Measurements from ENCODE around the gene ADGRL3.
"Not testable (repeated sequence)": the region's sequence is repeated elsewhere in the genome, so short reads cannot be mapped to it uniquely, and the experiment has no call there.

ADGRL3 gene

DNA sequence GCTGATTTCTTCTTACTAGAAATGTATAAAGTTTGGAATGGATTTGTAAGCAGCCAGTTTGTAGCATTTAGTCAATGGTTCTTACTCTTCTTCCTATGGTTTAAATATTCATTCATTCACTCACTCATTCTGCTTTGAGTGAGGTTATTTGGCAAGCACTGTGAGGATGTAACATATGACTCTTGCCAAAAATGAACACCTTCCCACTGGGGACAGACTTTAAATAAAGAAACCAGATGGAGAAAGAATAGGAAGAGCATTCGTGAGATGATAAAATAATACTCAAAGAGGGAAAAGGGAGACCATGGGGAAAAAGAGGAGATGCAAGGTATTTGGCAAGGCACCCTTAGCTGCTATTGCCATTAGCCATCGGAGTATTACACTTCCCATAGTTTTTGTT, 586.1 kb downstream of the ADGRL3 start:
- no peak for DNase-seq

DNA sequence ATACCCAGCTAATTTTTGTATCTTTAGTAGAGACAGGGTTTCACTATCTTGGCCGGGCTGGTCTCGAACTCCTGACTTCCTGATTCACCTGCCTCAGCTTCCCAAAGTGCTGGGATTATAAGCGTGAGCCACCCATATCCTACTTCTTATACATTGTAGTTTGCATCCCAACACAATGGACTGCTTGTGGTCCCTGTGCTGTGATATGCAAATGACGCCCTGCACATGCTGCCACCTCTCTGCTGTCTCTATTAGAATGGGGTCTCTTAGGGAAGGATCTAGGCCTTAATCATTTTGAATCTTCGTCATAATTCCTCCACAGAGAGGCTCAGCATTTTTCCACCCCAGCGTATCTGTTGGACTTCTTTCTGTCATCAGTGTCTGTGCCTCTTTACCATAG, 595.9 kb downstream of the ADGRL3 start:
- no peak for DNase-seq

DNA sequence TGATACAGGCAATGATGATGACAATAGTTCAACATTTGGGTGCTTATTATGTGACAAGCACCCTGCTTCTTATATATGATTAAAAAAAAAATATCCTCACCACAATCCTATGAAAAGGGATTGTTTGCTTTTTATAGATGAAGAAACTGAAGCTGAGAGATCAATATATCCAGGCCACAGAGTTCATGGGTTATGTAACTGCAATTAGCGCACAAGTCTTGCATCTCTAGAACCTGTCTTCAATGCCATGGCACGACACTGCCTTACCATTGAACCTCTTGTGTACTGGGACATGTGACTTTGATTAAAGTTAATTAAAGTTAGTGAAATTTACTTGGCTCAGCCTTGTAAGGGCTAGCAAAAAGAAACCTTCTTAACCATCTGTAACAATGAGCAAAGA, 599.7 kb downstream of the ADGRL3 start:
- DNase-seq, result no peak

DNA sequence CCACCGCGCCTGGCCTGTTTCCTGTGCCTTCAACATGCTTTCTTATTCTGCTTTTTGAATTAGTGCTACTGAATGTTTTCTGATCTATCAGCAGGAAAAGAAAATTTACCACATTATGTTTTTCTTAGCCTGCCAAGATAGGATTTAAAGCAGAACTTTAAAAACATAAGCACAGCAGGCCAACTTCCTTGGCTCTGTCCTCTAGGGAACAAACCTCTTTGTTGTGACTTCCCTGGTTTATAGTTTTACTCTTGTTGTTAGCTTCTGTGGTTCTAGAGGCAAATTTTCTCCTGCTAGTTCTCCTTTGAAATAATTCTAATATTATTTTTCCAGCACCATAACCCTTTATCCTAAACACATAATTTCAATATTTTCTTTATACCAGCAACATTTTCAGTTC, 605.1 kb downstream of the ADGRL3 start:
- DNase-seq, result no peak

DNA sequence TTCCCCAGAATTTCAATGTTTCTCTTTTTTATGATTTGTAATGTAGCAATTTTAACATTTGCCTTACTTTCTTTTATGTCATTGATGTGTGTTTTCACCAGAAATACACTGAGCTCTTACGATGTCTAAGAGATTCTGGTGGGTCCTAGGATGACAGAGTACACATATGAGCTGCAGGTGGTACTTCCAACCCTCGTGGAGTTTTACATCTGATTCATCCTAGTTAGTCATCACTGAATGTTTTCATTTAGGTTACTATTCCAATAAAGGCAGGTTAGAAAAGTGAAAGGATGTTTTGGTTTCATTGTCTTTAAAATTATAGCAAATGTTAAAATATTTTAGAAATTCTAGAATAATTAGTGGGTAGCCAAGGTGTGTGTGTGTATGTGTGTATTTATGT, 605.9 kb downstream of the ADGRL3 start:
- DNase-seq, result no peak

DNA sequence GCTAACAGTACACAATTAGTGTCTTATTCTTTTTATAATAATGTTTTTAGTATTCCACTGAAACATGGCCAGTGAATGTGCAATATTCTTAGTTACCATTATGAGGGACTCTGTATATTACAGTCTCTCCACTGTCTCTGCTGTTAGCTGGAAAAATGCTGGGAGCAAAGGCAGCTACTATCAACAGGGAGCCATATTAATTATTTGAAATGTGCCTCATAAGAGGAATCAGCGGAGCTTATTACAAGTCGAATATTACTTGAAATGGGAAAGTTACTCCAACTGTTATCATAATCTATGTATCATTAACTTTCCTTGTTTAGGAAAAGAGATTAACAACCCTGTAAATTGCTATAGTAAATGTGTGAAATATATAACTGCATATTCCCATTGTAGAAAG, 612.0 kb downstream of the ADGRL3 start:
- no peak for DNase-seq

DNA sequence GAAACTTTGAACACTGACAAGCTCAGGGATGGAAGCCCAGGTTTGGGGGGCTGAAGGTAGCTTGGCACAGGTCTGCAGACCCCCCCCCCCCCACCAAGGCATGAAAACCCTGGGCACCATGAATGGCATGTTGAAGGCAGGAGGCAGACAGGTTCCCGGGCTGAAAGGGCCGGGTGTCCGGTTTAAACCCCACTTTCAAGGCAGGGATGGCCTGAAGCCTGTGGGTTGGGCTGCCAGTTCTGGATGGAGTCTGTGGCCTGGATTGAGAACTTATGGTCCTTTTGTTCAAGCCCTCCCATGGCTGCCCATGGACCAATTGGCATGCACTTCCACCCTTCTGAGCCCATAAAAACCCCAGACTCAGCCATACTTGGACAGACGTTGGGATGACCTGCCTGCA, 616.9 kb downstream of the ADGRL3 start:
- DNase-seq, result no peak

DNA sequence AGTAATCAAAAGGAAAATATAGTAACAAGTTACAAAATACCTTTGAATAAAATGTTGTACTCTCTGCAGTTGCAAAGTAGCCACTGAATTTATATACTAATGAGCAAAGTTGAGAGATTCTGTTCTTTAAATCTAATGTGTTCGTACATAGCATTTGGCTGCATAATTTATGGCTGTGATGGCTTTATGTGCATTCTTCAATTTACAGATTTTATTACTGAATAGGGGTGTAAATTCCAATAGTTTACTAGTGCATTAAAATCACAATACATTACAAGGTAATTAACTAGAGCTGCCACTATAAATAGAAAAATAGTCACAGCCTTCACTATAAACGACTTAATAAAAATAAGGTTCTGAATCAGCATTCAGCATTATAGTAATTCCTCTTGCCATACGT, 620.0 kb downstream of the ADGRL3 start:
- no peak for DNase-seq

DNA sequence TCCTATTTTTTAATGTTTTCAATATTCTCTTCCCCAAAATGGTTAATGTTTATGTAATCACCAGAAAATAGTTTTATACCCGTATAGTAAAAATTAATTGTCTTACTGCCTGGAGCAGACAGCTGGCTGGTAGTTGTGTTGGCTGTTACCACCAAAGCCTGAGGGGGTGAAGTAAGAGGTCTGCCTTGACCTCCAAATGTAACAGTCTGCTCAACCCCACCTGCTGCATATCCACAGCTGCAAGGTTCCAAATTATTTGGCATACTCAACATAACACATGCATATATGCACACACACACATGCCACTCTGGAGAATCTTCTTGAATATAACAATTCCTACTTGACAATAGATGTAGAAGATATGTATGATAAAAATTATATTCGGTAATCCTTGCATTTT, 624.3 kb downstream of the ADGRL3 start:
- no peak for DNase-seq

DNA sequence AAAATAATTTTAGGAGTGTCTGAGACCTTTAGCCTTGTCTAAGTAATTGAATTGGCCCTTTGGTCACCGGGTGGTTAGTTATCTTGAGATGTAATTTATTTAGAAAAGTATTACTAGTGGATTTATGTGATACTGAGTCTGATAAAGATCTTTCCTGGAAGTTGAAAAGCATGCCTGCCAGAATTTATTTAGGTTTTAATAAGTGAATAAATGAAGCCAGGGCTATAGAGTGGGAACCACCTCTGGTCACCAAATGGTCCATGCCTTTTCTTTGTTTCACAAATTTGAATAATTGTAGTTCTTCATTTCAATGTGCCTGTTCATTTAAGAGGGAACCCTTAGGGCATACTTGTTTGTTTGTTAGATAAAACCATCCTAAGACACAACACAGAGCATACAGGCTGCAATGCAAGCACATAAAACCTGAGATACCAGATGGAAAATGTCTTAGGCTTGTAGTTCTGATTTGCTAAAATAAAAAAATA, 627.8 kb downstream of the ADGRL3 start:
- DNase-seq, result no peak

DNA sequence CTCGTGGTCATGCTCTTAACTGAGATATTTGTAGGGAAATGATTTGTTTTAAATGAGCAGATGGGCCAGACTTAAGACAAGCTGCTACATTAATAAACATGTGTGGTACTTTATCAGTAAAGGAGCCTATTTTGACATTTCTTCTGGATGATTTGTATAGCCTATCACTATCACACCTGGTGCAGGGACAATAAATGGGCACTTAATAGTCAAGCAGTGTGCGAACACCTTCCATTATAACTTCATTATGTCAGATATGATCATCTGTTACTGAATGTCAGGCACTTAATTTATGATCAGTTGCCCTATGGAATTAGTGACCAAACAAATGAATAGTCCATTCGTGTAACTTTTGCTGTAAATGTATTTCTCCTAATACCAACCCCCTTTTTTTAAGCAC, 628.8 kb downstream of the ADGRL3 start:
- DNase-seq, result no peak

DNA sequence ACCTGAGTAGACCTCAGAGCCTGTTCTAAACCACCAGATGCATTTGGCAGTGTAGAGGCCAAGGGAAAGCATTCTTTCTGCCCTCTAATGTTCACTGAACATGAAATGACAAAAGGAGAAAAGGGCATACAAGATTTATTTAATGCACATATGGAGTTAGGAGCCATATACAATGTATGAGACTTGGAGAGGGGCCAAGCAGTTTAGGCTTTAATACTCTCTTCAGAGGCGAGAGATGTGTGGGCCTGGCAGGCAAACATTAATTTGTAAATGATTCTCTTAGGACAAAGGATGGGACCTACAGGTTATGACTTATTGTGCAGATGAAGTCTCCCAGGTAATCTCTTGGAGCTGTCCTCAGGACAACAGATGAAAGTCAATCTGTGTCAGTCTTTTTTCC, 631.9 kb downstream of the ADGRL3 start:
- no peak for DNase-seq

DNA sequence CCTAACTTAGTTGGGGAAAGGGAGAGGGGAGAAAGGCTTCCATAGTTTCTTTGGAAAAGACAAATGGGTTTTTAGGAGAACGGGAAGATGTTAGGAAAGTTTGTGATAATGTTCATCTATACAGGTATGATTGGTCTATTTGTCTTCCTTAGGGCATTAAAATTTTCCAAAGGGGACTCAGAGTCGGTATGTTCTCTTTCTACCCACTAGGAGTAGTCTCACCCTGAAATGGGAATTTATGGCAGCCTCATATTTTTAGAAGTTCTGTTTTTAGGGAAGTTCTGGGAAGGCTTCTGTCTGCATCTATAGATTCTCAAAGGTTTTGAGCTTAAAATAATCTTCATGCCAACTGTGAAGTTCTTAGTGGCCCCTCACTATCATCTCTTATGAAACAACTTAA, 637.3 kb downstream of the ADGRL3 start:
- no peak for DNase-seq

DNA sequence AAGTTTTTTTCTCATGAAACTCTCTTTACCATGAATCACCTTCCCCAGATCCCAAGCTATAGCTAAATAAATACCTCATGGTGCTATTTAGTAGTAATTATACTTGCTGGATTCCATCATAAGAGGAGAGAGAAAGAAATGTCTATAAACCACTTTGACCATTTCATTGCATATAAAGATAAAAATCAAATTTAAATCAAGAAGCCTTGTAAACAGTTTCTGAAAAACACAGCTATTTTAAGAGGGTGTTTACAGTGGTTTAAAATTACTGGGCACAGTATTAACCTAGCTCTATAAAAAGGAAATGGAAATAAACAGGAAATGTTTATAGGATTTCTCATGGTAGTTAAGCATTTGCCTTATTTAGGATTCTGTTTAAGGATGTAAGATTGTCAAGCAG, 637.9 kb downstream of the ADGRL3 start:
- no peak for DNase-seq

DNA sequence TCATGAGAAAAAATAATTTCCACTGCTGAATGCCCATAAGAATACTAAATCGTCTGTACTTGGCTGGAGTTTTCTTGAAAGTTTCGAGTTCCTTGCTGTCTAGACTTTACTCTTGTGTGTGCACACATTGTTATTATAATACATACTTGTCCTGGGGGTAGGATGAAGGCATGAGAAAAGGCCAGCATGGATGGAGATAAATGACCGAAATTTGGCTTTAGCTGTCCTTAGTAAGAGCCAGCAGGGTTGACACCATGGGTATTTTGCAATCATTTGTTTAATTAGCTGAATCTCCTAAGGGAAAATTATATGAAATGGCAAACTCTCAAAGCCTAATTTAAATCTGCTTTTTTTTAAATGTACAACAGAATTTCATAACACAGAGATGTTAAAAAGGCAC, 641.6 kb downstream of the ADGRL3 start:
- DNase-seq, result no peak

DNA sequence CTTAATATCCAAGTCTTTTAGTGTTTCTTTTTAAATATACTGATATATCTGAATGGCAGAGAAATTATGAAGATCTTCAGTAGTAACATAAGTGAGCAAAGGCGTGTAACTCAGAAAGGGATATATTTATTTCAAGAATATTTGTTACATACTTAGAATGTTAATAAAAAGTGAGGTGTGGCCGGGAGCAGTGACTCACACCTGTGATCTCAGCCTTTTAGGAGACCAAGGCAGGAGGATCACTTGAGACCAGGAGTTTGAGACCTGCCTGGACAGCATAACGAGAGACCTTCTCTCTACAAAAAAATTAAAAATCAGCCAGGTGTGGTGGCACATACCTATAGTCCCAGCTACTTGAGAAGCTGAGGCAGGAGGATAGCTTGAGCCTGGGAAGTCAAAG, 651.0 kb downstream of the ADGRL3 start:
- DNase-seq, result no peak

DNA sequence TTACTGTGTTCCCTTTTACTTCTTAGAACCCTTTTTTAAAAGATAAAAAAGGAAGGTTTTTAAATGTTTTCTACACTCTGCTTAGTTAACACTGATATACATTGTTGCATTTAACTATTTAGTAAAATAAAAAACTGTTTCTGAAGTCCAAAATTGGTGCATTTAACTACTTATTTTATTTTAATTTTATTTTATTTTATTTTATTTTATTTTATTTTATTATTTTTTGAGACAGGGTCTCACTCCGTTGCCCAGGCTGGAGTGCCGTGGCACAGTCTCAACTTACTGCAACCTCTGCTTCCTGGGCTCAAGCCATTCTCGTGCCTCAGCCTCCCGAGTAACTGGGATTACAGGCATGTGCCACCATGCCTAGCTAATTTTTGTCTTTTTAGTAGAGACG, 652.0 kb downstream of the ADGRL3 start:
- not testable (repeated sequence) for DNase-seq

DNA sequence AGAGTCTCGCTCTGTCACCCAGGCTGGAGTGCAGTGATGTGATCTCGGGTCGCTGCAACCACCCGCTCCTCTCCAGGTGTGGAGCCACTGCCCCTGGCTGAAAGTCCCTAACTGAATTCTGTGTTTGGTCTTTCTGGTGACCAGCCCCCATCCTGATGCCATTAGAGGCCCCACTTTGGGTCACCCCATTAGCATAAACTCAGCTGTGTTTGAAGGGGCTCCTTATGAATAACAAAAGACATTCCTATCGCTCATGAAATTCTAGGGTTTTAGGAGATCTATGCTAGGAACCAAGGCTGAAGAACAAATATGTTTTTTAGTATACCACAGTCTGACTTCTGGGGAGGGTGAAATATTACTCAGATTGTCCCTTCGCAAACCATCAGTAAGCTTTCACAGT, 652.9 kb downstream of the ADGRL3 start:
- no peak for DNase-seq

DNA sequence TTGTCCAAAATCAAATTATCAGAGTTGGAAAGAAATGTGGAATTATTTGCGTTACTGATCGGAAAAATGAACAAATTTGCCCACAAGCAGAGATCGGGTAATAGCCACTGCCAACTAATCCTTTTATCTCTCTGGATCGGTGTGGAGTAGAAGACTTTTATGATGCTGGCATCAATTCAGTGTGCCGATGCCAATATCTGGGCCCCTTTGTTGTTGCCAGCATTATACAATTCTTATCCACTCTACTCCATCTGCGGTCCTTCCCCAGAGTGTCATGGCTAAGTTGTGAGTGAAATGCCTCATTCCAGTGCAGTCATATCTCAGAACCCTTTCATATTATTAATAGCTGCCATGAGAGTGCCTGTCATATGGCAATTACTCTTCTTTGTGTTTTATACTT, 660.2 kb downstream of the ADGRL3 start:
- no peak for DNase-seq

DNA sequence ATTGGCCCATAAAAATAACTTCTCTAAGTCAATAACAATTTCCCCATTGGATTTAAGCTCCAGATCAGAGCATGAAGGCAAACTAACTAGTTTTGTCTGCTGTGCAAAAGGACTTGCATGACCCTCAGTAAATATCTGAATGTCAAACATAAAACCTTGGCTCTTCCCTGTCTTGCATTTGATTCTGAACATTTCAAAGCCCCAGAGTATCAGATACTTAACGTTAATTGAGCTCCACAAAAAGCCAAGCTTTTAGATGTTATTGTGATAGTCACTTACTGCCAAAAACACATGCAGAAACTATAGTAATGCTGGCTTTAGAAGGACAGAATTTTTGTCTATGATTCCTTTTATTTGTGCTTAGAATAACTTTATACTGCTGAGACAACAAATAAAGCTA, 664.2 kb downstream of the ADGRL3 start:
- no peak for DNase-seq

DNA sequence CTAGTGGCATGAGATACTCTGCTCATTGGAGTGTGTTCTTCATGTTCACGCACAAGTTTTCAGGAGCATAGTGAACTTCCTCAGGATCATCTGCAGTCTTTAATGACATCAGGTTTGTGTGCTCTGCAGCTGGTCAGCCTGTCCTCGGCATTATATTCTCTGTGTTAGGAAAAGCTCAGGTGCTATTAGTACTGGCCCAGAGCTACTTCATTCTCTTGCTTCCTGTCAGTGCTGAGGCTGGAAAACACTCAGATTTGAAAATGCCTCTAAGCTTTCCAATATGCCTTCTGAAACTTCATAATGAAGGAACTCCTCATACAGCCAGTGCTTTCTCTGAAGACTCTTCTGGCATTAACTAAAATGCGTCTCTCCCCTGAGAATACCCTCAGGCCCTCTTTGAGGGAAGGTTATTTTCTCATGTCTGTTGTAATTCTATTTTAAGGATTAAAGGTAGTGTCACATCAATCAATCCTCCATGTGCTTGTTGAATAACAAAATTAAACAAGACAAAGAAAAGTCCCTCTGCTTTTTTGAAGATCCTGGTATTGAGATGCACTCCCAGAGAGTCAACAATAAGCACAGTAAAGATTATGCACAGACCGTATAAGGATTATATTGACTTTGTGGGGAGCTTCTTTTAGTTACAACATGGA, 666.4 kb downstream of the ADGRL3 start:
- DNase-seq, result no peak

DNA sequence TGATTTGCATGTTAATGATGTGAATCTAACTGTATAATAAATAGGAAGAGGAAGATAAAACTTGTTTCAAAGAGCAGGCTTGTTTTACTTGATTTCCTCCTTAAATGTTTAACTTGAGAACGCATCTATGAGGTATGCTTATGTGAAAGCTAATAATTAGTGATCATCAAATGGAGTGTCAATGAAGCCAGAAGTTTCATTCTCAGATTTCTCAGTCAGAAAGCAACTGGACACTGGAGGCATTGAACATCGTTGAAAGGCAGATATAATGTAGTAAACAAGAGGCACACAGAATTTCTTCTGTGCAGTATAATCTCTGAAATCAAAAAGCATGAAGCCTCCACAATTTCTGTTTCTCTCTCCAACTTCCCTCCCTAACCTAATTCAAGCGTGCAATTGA, 672.9 kb downstream of the ADGRL3 start:
- no peak for DNase-seq

DNA sequence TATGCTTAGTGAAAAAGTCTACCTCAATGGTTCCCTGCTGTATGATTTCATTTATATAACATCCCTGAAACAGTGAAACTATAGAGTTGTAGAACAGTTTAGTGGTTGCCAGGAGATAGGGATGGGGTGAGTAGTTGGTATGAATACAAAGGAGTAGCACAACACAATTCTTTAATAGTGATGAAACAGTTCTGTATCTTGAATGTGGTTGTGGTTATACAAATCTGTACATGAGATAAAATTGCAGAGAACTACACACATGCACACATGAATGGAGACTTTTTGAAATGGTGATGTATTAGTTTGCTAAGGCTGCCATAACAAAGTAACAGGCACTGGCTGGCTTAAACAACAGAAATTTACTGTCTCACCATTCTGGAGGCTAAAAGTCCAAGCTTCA, 677.1 kb downstream of the ADGRL3 start:
- no peak for DNase-seq

DNA sequence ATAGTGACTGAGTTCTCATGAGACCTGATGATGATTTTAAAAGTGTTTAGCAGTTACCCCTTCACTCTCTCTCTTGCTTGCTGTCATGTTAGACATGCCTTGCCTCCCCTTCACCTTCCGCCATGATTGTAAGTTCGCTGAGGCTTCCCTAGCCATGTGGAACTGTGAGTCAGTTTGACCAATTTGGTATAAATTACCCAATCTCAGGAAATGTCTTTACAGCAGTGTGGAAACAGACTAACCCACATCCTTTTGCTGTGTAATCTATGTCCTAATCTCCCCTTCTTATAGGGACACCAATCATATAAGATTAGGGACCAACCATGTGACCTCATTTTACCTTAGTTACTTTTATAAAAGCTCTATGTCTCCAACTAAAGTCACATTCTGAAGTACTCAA, 677.8 kb downstream of the ADGRL3 start:
- DNase-seq, result no peak
